ENCODE results near the gene OBSL1.

Gene OBSL1

DNA sequence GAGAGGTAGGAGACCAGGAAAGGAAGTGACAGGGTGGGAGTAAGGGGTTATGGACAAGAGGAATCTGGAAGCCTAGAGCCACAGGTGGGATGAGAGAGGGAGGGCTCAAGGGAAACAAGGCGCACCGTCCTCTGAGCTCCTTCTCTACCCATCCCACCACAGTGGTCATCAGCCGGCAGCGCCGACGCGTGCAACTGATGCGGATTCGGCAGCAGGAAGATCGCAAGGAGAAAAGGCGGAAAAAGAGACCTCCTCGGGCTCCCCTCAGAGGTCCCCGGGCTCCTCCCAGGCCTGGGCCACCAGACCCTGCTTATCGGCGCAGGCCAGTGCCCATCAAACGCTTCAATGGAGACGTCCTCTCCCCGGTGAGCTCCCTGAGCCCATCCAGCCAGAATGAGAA is 22.3 kb downstream of the OBSL1 start:
- FAIRE-seq = no peak

DNA sequence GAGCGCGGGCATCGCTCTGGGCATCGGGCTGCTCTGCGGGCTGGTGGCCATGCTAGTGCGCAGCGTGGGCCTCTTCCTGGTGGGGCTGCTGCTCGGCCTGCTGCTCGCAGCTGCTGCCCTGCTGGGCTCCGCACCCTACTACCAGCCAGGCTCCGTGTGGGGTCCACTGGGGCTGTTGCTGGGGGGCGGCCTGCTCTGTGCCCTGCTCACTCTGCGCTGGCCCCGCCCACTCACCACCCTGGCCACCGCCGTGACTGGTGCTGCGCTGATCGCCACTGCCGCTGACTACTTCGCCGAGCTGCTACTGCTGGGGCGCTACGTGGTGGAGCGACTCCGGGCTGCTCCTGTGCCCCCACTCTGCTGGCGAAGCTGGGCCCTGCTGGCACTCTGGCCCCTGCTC is 23.7 kb downstream of the OBSL1 start:
- FAIRE-seq = no peak

DNA sequence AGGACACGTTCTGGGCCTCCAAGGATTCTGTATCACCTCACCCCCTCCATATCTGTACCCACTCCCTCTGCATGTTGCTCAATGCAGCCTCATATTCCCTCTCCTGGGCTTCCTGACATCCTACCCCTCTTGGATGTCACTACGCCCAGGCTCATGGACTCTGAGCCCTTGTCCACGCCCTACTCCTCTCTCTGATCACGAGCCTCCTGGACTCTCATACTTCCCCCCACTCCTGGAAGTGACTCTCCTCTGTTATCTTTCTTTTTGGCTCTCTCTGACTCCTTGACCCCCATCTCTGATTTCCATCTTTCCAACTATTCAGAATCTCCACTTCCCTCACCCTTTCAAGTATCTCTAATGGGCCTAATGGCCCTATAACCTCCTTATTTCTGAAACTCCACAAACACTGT is 25.4 kb downstream of the OBSL1 start:
- FAIRE-seq = no peak

DNA sequence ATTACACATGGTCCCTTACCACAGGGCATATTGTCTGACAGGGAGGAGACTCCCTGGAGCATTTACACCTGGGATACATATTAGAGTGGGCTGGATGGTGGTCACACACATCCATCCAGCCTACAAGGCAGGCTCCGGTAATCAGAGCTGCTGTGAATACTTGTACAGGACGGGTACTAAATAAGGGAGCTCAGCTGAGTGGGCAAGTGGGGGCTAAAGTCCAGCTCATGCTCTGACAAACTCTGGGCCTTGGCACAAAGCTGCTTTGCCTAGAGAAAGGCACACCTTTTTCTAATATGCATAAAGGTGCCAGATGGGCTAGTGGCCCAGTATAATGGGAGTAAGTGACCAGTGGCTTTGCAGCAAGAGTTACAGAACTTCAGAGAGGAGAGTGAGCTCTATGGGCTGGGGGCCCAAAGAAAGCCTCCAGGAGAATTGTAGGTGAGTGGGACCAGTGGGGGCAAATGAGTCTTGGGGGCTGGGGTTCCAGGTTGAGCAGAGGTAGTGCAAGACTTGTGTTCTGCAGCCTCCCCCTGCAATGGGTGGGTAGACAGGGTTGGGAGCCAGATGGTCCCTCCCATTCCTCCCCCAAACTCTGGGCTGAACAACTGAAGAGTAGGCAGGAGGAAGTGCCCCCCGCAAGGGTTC is 25.9 kb downstream of the OBSL1 start:
- no peak for FAIRE-seq

DNA sequence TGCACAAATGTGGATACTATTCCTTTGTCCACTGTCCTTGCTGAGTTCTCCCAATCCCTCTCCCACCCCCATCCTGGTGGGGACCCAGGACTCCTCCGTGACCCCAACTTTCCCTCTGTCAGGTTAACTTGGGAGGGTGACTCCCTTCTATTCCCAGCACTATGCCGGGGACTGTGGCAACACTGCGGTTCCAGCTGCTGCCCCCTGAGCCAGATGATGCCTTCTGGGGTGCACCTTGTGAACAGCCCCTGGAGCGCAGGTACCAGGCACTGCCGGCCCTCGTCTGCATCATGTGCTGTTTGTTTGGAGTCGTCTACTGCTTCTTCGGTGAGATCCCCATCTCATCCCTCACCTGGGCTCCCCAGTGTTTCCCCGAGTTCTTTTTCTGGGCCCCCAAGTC is 26.8 kb downstream of the OBSL1 start:
- no peak for FAIRE-seq

DNA sequence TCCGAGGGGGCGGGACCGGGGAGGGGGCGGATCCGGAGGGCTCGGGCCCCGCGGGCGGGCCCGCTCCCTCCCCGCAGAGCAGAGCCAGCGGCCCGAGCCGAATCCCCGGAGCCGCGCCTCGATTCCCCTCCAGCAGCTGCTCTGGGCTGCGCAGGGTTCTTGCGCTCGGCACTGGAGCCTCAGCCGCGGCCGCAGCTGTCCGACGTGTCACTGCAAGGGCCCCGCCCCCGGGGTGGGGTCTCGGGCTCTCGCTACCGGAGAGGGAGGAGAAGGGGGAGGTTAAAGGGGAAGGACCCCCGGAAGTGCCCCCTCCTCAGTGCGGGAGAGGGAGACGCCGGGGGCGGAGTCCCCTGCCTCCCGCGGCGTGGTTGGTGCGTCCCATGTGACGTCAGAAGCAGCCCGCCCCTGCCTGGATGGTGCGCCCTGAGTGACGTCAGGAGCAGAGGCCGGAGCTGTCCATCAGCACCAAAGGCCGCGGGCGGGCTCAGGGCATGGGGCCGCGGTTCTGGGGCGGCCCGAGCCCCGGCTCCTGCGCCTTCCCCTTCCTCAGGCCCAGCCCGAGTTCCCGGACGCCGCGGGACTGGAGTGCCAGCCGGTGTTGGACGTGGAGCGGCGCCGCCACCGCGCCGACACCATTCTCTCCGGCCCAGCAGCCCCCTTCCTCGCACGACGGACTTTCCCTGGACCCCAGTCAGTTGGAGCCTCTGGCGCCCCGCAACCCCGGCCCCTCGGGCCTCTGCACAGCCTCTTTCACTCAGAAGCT is 27.6 kb downstream of the OBSL1 start, which contains the start of the genes CHPF and TMEM198:
CHPF (minus strand) TSS at position 214 of the 763 bp plus-strand sequence. CDS start 271 bp downstream, outside the sequence.
TMEM198 (plus strand) TSS at position 433 of the 763 bp plus-strand sequence. CDS start 700 bp downstream, outside the sequence.
- FAIRE-seq = peak; percentile 97

DNA sequence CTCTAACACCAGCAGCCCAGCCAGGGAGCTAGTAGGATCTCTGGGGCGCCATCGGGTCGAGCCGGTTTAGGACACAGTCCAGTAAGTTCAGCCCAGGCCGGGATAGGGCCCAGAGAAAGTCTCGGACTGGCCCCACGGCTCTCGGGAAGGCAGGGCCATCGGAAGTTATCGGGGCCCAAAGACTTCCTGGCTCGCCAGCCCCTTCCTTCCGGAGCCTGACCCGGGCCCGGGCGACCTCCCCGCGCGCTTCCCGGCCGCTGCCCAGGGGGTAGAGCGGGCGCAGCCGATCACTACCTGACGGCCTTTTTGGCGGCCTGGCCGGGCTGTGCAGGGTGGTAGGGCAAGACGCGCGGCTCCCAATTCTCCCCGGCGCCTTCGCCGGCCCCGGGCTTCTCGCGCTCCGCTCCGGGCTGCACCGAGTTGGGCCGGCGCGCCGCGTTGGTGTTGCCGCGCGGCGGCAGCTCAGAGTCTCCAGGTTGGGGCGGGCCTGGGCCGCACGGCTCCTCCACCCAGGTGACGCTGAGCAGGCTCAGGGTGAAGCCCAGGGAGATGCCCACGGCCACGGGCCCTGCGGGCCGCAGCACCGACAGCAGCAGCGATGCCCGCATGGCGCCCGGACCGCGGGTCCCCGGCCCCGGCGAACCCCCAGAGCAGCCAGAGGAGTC is 28.3 kb downstream of the OBSL1 start:
- no peak for FAIRE-seq

DNA sequence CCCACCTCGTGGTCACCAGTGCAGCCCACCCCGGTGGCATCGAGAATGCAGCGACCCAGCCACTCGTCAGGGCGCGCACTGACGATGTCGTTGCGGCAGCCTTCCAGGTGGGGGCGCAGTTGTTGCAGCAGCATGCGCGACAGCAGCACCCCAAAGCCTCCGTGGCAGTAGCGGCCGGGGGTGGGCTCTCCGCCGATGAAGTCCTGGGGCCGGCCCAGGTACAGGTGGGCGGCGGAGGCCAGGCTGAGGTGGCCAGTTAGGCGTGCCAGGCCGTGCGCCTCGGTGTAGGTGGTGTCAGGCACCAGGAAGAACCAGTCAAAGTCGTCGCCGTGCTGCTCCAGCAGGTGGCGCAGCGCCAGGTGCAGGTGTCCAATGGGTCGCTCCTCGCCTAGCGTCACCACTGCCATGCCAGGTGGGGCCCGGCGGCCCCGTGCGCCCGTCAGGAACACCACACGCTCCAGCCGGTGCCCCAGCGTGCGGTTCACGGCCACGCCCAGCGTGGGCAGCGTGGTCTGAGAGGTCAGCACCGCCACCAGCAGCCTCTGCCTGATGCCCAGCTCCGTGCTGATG is 29.6 kb downstream of the OBSL1 start:
- no peak for FAIRE-seq

DNA sequence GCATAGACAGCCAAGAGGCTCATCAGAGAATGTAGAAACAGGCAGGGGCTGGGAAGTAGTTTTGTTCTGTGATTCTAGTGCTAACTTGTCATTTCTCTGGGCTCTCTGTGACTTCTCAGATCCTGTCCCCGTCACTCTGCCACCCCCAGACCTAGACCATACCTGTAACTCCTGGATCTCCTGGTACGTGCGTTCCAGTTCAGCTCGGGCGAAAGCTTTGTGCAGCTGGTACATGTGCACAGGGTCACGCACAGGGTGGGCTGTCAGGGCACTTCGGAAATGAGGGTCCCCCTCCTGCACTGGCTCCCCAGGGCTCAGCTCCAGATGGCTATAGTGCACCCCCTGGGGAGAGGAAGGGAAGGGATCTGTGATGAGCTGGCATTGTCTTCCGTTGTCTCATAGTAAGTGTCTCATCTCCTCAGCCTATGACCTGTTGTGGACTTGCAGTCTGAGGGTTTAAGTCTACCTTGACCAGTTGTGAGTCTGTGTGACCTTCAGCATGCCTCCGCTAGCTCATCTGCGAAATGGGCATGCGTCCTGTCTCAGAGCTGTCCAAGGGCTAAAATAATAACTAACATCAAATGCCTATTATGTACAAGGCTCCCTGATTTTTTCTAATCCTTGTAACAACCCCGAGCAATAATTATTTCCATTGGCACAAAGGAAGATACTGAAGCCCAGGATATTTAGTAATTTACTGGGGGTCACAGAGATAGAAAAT is 30.4 kb downstream of the OBSL1 start:
- no peak for FAIRE-seq

DNA sequence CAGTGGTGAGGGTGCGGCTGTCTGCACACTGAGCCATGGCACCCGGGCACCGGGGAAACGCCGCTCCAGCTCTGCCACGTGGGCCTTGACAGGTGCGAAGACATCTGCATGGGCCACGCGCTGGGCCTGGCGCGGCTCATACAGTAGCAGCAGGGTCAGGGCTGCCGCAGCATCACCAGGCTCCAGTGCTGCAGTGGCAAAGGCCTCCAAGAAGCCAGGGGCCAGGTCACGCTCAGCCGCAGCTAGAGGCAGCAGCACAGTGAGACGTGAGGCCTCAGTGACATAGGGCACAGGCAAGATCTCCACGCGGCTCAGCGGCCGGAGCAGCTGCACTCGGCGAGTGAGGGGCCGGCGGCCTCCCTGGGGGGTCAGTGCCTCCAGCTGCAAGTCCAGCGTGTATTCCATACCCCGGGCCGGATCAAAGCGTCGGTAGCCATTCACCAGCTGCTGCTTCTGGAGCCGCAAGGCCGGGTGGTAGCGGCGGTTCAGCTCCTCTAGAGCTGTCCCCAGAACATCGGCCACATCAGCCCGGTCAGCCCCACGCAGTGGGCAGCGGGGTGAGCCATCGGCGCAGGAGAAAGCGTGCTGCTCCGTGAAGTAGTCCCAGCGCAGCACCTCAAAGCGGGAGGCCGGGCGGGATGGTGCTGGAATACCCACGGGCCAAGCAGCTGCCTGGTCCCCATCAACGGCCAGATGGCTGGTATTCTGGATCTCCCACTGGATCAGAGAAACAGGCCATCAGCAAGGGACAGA is 31.2 kb downstream of the OBSL1 start:
- no peak for FAIRE-seq

DNA sequence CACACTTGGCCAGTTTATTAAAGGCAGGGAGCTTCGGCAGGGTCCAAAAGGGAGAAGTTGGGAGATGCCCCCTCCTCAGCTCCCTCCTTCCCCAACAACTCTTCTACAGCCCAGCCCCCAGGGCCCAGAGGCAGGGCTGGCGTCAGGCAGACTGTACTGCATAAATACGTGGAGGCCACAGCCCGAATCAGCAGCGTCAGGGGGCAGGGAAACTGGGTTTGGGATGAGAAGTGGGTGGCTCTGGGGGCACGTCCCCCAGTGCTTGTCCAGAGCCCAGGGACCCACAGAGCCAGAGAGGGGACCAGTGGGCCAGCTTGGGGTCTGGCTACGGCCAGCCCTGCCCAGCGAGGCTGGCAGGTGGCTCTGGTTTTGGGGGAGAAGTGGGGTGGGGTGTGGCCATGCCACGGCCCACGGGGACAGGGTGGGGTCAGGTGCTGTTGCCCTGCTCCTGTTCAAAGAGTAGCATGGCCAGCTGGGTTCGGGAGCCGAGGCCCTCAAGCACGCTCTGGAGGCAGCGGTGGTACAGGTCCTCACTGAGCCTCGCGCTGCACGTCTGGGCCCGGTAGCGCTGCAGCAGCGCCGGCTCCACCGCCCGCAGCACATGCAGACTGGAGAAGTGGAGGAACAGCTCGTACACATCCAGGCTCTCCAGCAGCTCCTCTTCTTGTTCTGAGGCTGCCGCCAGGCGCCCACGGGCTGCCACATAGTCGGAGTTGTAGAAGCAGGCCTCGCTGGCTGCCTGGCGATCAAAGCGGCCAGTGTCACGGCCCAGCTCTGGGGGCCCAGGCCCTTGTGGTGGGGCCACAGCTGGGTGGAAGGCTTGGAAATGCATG is 32.2 kb downstream of the OBSL1 start:
- FAIRE-seq = no peak

DNA sequence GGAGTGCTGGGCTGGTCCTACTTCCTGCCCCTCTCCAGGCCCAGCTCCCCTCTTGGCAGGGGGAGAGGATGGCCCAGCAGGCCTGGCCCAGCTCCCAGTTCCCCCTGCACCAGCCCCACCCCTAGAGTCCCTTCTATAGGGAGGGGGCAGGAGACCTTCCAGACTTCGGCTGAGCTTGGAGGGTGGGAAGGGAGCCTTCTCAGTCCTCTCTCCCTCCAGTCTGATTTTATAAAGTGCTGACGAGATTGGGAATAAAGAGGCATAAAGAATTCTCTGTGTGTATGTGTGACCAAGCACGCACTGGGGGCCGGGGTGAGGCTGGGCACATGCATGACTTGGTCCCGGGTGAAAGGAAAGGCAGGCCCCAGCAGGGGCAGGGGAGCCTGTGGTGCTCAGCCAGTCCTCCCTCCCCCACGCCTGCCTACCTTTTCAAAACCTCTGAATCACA is 32.8 kb downstream of the OBSL1 start:
- no peak for FAIRE-seq

DNA sequence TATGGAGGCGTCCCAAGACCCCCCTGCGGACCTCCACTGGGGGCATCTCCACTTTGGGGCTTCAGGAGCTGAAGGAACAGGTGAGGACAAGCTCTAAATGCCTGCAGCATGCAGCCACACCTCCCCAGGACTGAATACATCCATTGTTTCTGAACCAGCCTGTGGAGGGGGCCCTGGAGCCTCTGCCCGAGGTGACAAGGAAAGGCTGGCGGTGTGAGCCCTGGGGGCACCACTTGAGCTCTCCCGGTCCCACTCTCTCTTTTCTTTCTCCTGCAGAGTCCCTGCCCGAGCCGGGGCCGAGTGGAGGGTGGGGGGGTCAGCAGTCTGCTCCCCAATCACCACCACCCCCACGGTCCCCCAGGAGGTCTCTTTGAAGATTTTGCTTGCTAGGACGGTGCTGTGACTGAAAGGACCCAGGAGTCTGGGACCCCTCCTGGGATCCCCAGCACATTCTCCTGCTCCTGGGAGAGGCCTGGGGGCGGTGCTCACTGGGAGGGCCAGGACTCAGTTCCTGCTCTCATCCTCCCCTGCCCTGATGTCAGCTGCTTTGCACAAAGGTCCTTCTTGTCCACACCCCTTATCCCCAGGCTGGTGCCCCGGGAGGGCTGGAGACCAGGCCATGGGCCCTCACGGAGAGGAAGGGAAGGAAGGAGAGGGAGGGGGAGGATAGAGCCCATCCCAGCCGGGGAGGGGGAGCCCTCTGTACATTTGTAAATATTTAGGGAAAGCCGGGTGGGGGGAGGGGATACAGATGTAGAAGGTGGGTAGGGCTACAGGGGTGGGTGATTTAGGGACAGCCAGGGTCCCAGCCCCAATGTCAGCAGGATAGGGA is 33.5 kb downstream of the OBSL1 start:
- FAIRE-seq = no peak

DNA sequence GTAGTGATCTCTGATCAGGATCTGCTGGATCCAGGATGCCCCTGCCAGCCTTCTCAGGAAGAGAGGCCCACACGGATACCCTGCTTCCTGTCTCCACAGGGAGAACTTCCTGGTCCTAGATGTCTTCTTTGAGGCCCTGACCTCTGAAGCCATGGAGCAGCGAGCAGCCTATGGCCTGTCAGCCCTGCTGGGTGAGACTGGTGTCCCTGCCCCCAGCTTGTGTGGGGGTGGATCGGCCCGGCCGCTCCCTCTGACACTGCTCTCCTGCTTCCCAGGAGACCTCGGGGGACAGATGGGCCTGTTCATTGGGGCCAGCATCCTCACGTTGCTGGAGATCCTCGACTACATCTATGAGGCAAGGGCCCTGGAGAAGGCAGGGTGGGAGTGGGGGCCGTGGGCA is 34.4 kb downstream of the OBSL1 start:
- no peak for FAIRE-seq

DNA sequence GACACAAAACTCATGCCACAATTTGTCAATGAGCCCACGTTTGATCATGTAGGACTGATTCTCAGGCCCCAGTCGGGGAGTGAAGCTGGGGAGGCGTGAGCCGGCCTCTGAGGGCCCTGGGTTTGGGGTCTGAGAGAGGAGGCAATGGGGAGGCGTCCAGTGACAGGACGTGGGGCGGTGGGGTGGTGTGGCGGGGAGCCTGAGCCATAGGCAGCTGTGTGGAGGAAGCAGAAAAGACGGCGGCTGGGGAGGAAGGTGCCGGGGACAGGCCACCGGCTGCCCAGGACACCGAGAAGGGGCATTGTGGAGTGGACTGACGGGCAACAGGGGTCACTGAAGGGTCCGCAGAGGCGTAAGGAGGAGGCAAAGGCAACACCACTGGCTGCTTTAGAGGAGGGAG is 34.9 kb downstream of the OBSL1 start:
- FAIRE-seq = no peak

DNA sequence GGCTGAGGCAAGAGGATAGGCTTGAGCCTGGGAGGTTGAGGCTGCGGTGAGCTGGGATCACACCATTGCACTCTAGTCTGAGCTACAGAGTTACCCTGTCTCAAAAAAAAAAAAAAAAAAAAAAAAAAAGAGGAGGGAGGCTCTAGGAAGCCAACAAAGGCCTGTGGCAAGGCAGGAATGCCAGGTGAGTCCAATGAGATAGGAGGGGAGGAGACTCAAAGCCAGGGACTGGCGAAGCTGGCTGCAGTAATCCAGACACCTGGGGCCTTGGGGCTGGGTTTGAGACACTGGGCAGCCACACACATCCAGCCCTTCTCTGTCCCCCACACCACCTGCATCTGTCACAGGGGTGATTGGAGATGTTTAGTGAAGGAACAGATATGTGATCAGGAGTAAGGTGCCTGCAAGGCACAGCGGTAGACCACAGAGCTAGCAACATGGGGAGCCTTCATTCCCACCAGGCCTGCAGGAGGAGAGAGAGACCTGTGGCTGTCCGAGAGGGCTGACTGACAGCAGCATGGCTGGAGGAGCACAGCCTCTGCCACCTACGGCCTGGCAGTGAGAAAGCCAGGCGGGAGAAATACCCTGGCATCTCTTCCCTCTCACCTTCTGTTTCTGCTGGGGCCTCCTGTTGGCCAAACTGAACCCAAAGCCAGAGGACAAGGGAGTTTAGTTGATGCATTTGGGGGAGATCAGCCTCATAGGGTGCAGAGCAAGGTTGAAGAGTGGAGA is 37.2 kb downstream of the OBSL1 start:
- no peak for FAIRE-seq

DNA sequence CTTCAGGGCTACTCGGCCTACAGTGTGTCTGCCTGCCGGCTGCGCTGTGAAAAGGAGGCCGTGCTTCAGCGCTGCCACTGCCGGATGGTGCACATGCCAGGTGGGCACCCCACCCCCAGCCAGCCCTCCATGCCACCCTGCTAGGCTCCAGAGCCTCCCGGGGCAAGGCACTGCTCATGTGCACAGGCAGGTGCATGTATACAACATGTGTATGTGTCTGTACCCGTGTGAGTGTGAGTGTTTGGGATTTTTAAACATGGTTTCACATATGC is 39.0 kb downstream of the OBSL1 start:
- FAIRE-seq = no peak

DNA sequence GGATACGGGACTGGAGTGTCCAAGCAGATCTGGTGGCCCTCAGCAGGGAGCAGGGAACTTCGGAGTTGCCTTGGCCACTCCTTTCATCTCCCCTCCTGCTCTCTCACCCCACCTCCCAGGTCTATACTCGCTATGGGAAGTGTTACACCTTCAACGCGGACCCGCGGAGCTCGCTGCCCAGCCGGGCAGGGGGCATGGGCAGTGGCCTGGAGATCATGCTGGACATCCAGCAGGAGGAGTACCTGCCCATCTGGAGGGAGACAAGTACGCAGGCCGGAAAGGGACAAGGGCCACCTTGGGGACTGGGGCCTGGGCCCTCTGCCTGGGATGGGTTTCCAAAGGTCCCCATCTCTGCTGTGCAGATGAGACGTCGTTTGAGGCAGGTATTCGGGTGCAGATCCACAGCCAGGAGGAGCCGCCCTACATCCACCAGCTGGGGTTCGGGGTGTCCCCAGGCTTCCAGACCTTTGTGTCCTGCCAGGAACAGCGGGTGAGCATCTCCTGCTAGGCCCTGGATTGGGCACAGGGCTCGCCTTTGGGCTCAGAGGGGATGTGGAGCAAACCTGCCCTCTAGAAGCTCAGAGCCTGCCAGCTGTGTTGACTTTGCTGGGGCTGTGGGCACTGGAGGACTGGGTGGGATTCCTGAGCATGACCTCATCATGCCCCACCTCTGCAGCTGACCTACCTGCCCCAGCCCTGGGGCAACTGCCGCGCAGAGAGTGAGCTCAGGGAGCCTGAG is 39.5 kb downstream of the OBSL1 start:
- no peak for FAIRE-seq
